Activated CD8-positive, alpha-beta memory T cell treated with anti-CD3 and anti-CD28 coated beads, Interleukin-2, amount 10 ng/mL, durations not matched to agents 7 days and 5 days (primary cell): ENCODE results near the gene ARID4B. TPM values are rescaled to one million over a fixed set of nuclear protein-coding genes. Genes with fewer than 3 reads are reported as not detected.
A peak's percentile ranks its signal among the peaks of the same experiment; 100 is the strongest.
"Not testable (repeated sequence)": the region's sequence is repeated elsewhere in the genome, so short reads cannot be mapped to it uniquely, and the experiment has no call there.

Source experiments
- ATAC-seq: fragments of 150-1000 bp; cut with Tn5 transposase; one replicate; pipeline ENCODE4 v1.10.0; 2021; ENCODE audit warnings: moderate library complexity
- CTCF ChIA-PET: fragments of 350-600 bp; sonication (Branson Sonifier 250); formaldehyde crosslinking; loops from one replicate; lab custom pipeline; 2021; ENCODE audit warnings: antibody characterized with exemption; lab: Charles Lee
- DNase-seq: peaks from one replicate; pipeline ENCODE4 v3.0.0-alpha.2; 2020
- H3K27ac Mint-ChIP-seq: one replicate; pipeline ENCODE4 v1.8.0; 2021; ENCODE audit warnings: mild to moderate bottlenecking, mixed read lengths
- H3K27me3 Mint-ChIP-seq: one replicate; pipeline ENCODE4 v1.8.0; 2021; ENCODE audit warnings: mixed read lengths
- H3K36me3 Mint-ChIP-seq: one replicate; pipeline ENCODE4 v1.8.0; 2021; ENCODE audit warnings: mild to moderate bottlenecking, mixed read lengths
- H3K4me1 Mint-ChIP-seq: one replicate; pipeline ENCODE4 v1.8.0; 2021; ENCODE audit warnings: mixed read lengths
- H3K4me3 Mint-ChIP-seq: one replicate; pipeline ENCODE4 v1.8.0; 2021; ENCODE audit warnings: mild to moderate bottlenecking, moderate library complexity, mixed read lengths
- H3K9me3 Mint-ChIP-seq: one replicate; pipeline ENCODE4 v1.8.0; 2022; ENCODE audit warnings: low read depth, mixed read lengths
- total RNA-seq, 2 experiments: library from RNA; stranded (reverse); gene quantifications; one replicate each; pipeline ENCODE4 v1.2.3, GENCODE V29; 2021

The ARID4B gene
- total RNA-seq, 2 experiments from 2014 or later: 43.3 to 61.0 TPM

- H3K4me3 Mint-ChIP-seq: no peak overlapping the region
- H3K4me1 Mint-ChIP-seq: peaks cover 24% of the 10 kb centered on the region
- no peaks in the 10 kb centered on the region for H3K9me3 Mint-ChIP-seq
- H3K27ac Mint-ChIP-seq: no peak overlapping the region
- ATAC-seq (no peak), DNase-seq (no peak)
- CTCF ChIA-PET: no interaction called here
- H3K36me3 Mint-ChIP-seq: peaks cover 28% of the 10 kb centered on the region
- H3K27me3 Mint-ChIP-seq: no peaks in the 10 kb centered on the region
These were observed 147.0 kb downstream of the ARID4B start for GRCh38 chr1:235180916-235181460.

GRCh38 chr1:235176486-235176885 is 151.5 kb downstream of the ARID4B start:
- Mint-ChIP-seq H3K4me3 (no peak overlapping the region), H3K9me3 (no peaks in the 10 kb centered on the region), H3K4me1 (peaks cover 6% of the 10 kb centered on the region), H3K27me3 (no peaks in the 10 kb centered on the region), H3K27ac (no peak overlapping the region), H3K36me3 (peaks cover 45% of the 10 kb centered on the region)
- DNase-seq (no peak), ATAC-seq (no peak)
- CTCF ChIA-PET: no interaction called here

GRCh38 chr1:235169986-235170385 is 158.0 kb downstream of the ARID4B start:
- Mint-ChIP-seq H3K36me3 (peaks cover 38% of the 10 kb centered on the region), H3K4me3 (no peak overlapping the region), H3K27me3 (no peaks in the 10 kb centered on the region), H3K4me1 (no peaks in the 10 kb centered on the region), H3K27ac (no peak overlapping the region), H3K9me3 (no peaks in the 10 kb centered on the region)
- CTCF ChIA-PET: no interaction called here
- ATAC-seq (no peak), DNase-seq (no peak)

DNA sequence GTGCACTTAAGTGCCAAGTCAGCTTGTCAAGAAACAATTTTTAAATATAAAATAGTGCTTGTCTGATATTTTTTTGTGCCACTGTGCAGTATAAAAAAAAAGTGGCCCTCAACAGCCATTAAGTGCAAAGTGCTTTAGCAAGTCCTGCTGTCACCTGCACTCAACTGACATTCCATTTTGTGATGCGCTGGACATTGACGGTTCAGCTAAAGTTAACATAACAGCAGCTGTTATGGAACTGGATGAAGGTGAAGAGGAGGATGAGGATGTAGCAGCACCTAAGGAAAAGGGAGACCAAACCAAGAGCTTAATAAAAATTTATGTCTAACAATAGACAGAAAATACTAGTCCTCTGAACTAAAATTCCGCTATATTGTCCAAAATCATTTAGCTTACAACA is 159.6 kb downstream of the ARID4B start:
- no peak overlapping the region for H3K27ac Mint-ChIP-seq
- H3K4me1 Mint-ChIP-seq: no peaks in the 10 kb centered on the region
- H3K27me3 Mint-ChIP-seq: no peaks in the 10 kb centered on the region
- H3K36me3 Mint-ChIP-seq: peaks cover 36% of the 10 kb centered on the region
- DNase-seq (no peak), ATAC-seq (no peak)
- no peaks in the 10 kb centered on the region for H3K9me3 Mint-ChIP-seq
- no peak overlapping the region for H3K4me3 Mint-ChIP-seq
- CTCF ChIA-PET: no interaction called here

DNA sequence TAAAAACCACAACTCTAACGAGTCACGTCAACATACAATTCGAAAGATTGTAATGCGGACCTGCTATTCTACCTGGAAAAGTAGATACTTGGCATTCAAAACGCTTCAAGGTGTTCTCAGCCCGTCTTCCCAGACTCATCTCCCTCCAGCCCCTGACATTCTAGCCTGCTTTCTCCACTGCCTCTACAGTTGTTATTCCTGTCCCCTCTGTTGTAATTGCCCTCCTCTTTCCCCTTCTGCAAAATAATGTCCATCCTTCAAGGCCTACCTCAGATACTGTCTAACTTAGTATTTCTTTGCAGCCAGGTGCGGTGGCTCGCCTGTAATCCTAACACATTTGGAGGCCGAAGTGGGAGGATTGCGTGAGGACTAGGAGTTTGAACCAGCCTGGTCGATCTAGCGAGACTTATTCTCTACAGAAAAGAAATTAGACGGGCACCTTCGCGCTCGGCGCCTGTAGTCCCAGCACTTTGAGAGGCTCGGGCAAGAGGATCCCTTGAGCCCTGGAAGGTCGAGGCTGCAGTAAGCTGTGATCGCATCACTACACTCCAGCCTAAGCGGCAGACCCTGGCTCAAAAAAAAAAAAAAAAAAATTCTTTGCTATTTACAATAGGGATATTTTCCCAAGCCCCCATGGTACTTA is 166.2 kb downstream of the ARID4B start:
- no peak for ATAC-seq
- CTCF ChIA-PET: interaction anchor here (1.0 to 3.0 kb wide), 5 partner anchors 29 to 255 kb away, joined by 3 to 13 read pairs (median 3); no protein-coding TSS in a partner anchor
- no peaks in the 10 kb centered on the region for H3K9me3 Mint-ChIP-seq
- H3K27ac Mint-ChIP-seq: peak overlapping the region; percentile 94
- H3K27me3 Mint-ChIP-seq: no peaks in the 10 kb centered on the region
- H3K36me3 Mint-ChIP-seq: peaks cover 23% of the 10 kb centered on the region
- H3K4me1 Mint-ChIP-seq: peaks cover 17% of the 10 kb centered on the region
- no peak for DNase-seq
- peak overlapping the region; percentile 91 for H3K4me3 Mint-ChIP-seq

GRCh38 chr1:235160957-235161684 is 166.9 kb downstream of the ARID4B start, which contains the start of gene RBM34:
Gene RBM34 (minus strand): TSS chr1:235161250. CDS start chr1:235161226, 24 bp downstream.
- H3K9me3 Mint-ChIP-seq: no peaks in the 10 kb centered on the region
- H3K4me1 Mint-ChIP-seq: peaks cover 17% of the 10 kb centered on the region
- peak; percentile 95 for DNase-seq
- peak within 1 kb of the TSS; percentile 94 for H3K27ac Mint-ChIP-seq
- CTCF ChIA-PET: interaction anchor here (0.7 to 3.0 kb wide), 5 partner anchors 28 to 256 kb away, joined by 3 to 13 read pairs (median 4); no protein-coding TSS in a partner anchor
- H3K27me3 Mint-ChIP-seq: no peaks in the 10 kb centered on the region
- ATAC-seq: peak; percentile 92
- H3K36me3 Mint-ChIP-seq: peaks cover 23% of the 10 kb centered on the region
- H3K4me3 Mint-ChIP-seq: peak within 1 kb of the TSS; percentile 91

- CTCF ChIA-PET: interaction anchor here (0.7 to 3.0 kb wide), 5 partner anchors 27 to 256 kb away, joined by 3 to 13 read pairs (median 4); no protein-coding TSS in a partner anchor
- H3K27me3 Mint-ChIP-seq: no peaks in the 10 kb centered on the region
These were observed 167.5 kb downstream of the ARID4B start for GRCh38 chr1:235160383-235160956.

DNA sequence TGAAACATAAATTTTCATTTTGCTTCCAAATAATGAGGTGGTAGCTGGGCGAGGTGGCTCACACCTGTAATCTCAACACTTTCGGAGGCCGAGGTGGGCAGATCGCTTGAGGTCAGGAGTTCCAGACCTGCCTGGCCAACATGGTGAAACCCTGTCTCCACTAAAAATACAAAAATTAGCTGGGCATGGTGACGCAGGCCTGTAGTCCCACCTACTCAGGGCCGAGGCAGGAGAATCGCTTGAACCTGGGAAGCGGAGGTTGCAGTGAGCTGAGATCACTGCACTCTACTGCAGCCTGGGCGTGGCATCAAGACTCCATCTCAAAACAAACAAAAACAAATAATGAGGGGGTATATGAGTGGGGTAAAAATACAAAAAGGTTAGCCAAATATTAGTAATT is 168.0 kb downstream of the ARID4B start:
- peaks cover 22% of the 10 kb centered on the region for H3K36me3 Mint-ChIP-seq
- CTCF ChIA-PET: interaction anchor here (1.3 to 3.0 kb wide), 3 partner anchors 27 to 257 kb away, joined by 4 to 13 read pairs (median 7); no protein-coding TSS in a partner anchor
- not testable (repeated sequence) for DNase-seq, H3K9me3 Mint-ChIP-seq, ATAC-seq, H3K27me3 Mint-ChIP-seq
- H3K27ac Mint-ChIP-seq: peak overlapping the region; percentile 94
- peak overlapping the region; percentile 91 for H3K4me3 Mint-ChIP-seq
- peaks cover 18% of the 10 kb centered on the region for H3K4me1 Mint-ChIP-seq

More at GRCh38 chr1:235160383-235160956, 167.5 kb downstream of the ARID4B start:
- H3K9me3 Mint-ChIP-seq: no peaks in the 10 kb centered on the region
- H3K4me1 Mint-ChIP-seq: peaks cover 17% of the 10 kb centered on the region
- peak; percentile 66 for ATAC-seq
- peak overlapping the region; percentile 94 for H3K27ac Mint-ChIP-seq
- no peak for DNase-seq
- H3K36me3 Mint-ChIP-seq: peaks cover 23% of the 10 kb centered on the region
- peak overlapping the region; percentile 91 for H3K4me3 Mint-ChIP-seq

GRCh38 chr1:235159284-235159683 is 168.7 kb downstream of the ARID4B start:
- Mint-ChIP-seq H3K36me3 (peaks cover 24% of the 10 kb centered on the region), H3K4me1 (peaks cover 20% of the 10 kb centered on the region)
- not testable (repeated sequence) for DNase-seq, H3K4me3 Mint-ChIP-seq, H3K27ac Mint-ChIP-seq, ATAC-seq, H3K27me3 Mint-ChIP-seq, H3K9me3 Mint-ChIP-seq
- CTCF ChIA-PET: interaction anchor here (1.3 to 3.0 kb wide), 2 partner anchors 65 to 258 kb away, joined by 4 to 13 read pairs; no protein-coding TSS in a partner anchor

DNA sequence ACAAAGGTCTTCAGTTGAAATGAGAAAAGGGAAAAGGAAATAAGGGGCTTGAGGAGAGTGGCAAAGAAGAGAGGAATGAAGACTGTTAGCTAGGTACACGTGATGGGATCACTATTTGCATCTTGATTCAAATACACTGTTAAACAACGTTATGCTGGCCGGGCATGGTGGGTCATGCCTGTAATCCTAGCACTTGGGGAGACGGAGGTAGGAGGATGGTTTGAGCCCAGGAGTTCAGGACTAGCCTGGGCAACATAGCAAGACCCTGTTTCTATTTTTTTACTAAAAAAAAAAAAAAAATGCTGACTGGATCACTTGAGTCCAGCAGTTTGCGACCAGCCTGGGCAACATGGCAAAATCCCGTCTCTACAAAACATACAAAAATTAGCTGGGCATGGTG is 169.3 kb downstream of the ARID4B start:
- Mint-ChIP-seq H3K36me3 (peaks cover 26% of the 10 kb centered on the region), H3K4me3 (no peak overlapping the region), H3K9me3 (no peaks in the 10 kb centered on the region), H3K4me1 (peaks cover 21% of the 10 kb centered on the region), H3K27ac (no peak overlapping the region), H3K27me3 (no peaks in the 10 kb centered on the region)
- ATAC-seq: no peak
- CTCF ChIA-PET: interaction anchor here (1.1 to 3.0 kb wide), 4 partner anchors 30 to 258 kb away, joined by 3 to 13 read pairs (median 4); partner anchors contain the start of gene TOMM20
- DNase-seq: no peak

- Mint-ChIP-seq H3K4me1 (peaks cover 20% of the 10 kb centered on the region), H3K36me3 (peaks cover 32% of the 10 kb centered on the region), H3K9me3 (no peaks in the 10 kb centered on the region), H3K27me3 (no peaks in the 10 kb centered on the region), H3K27ac (no peak overlapping the region), H3K4me3 (no peak overlapping the region)
- DNase-seq: no peak
- no peak for ATAC-seq
- CTCF ChIA-PET: interaction anchor here (0.9 to 2.7 kb wide), 6 partner anchors 12 to 260 kb away, joined by 3 to 7 read pairs (median 4); no protein-coding TSS in a partner anchor
These were observed 170.8 kb downstream of the ARID4B start for GRCh38 chr1:235157150-235157549.

GRCh38 chr1:235156740-235157139 is 171.2 kb downstream of the ARID4B start:
- H3K4me1 Mint-ChIP-seq: peaks cover 18% of the 10 kb centered on the region
- CTCF ChIA-PET: interaction anchor here (0.9 to 2.7 kb wide), 6 partner anchors 11 to 260 kb away, joined by 3 to 7 read pairs (median 4); no protein-coding TSS in a partner anchor
- no peak for DNase-seq
- H3K36me3 Mint-ChIP-seq: peaks cover 34% of the 10 kb centered on the region
- no peak overlapping the region for H3K4me3 Mint-ChIP-seq
- ATAC-seq: no peak
- no peaks in the 10 kb centered on the region for H3K9me3 Mint-ChIP-seq
- no peak overlapping the region for H3K27ac Mint-ChIP-seq
- H3K27me3 Mint-ChIP-seq: no peaks in the 10 kb centered on the region
